T1000 (cell line): ENCODE measurements around the gene RAMP1.
A peak's percentile ranks its signal among the peaks of the same experiment; 100 is the strongest.
"Not testable (repeated sequence)": the region's sequence is repeated elsewhere in the genome, so short reads cannot be mapped to it uniquely, and the experiment has no call there.

Experiments used
- DNase-seq: peaks from one replicate; lab custom pipeline; 2025; ENCODE audit warnings: mixed read lengths; lab: John Stamatoyannopoulos, UW

The RAMP1 gene

GRCh38 chr2:237863689-237864443 is 4.4 kb downstream of the RAMP1 start:
- no peak for DNase-seq

GRCh38 chr2:237864444-237864931 is 5.1 kb downstream of the RAMP1 start:
- DNase-seq = no peak

- no peak for DNase-seq
Observed at GRCh38 chr2:237864940-237865622, 5.7 kb downstream of the RAMP1 start.

- DNase-seq = no peak
Observed at GRCh38 chr2:237865623-237866041, 6.2 kb downstream of the RAMP1 start.

GRCh38 chr2:237866101-237866621 is 6.7 kb downstream of the RAMP1 start:
- no peak for DNase-seq

GRCh38 chr2:237867465-237867864 is 8.0 kb downstream of the RAMP1 start:
- DNase-seq = no peak

- not testable (repeated sequence) for DNase-seq
Observed at GRCh38 chr2:237868074-237868473, 8.7 kb downstream of the RAMP1 start.

- no peak for DNase-seq
Observed at GRCh38 chr2:237868631-237869342, 9.4 kb downstream of the RAMP1 start.

- DNase-seq = no peak
Observed at GRCh38 chr2:237869343-237870102, 10.1 kb downstream of the RAMP1 start.

- DNase-seq = no peak
Observed at GRCh38 chr2:237870126-237870525, 10.7 kb downstream of the RAMP1 start.

GRCh38 chr2:237870754-237871651 is 11.6 kb downstream of the RAMP1 start:
- no peak for DNase-seq

- no peak for DNase-seq
Observed at GRCh38 chr2:237872178-237872887, 12.9 kb downstream of the RAMP1 start.

GRCh38 chr2:237873421-237873831 is 14.0 kb downstream of the RAMP1 start:
- no peak for DNase-seq

- no peak for DNase-seq
Observed at GRCh38 chr2:237873897-237874551, 14.6 kb downstream of the RAMP1 start.

GRCh38 chr2:237874585-237875161 is 15.2 kb downstream of the RAMP1 start:
- DNase-seq = peak; percentile 73

- DNase-seq = no peak
Observed at GRCh38 chr2:237875256-237876060, 16.0 kb downstream of the RAMP1 start.

GRCh38 chr2:237876061-237876526 is 16.7 kb downstream of the RAMP1 start:
- no peak for DNase-seq

GRCh38 chr2:237876532-237876931 is 17.1 kb downstream of the RAMP1 start:
- no peak for DNase-seq
